Suprapubic skin (tissue), 3 donors: ENCODE data around the gene DCTD.

Experiments used
- CTCF ChIP-seq, 2 donors: fragments of 200-600 bp in 1 of 2; fragments of 450-650 bp in 1 of 2; sonication (generic) in 1 of 2; IDR thresholded peaks; one replicate each; pipeline ENCODE4 v1.5.1; 2016 to 2019; ENCODE audit warnings: antibody characterized with exemption in 2 of 2, mild to moderate bottlenecking in 1 of 2, moderate library complexity in 1 of 2
- POLR2AphosphoS5 ChIP-seq, 3 donors: sonication (generic); formaldehyde crosslinking; IDR thresholded peaks; one replicate each; pipeline ENCODE4 v1.6.1; 2017; ENCODE audit warnings: antibody characterized with exemption in 3 of 3

- no peak for TF ChIP-seq POLR2AphosphoS5 (IDR thresholded peaks at IDR 0.05)
- no peak for TF ChIP-seq CTCF (IDR thresholded peaks at IDR 0.05)
These were observed 68.5 kb downstream of the DCTD start for GRCh38 chr4:182848685-182849084.
